H9 (cell line): ENCODE measurements around the gene GCNT1. TPM values are rescaled to one million over a fixed set of nuclear protein-coding genes. Genes with fewer than 3 reads are reported as not detected.

Experiments used
- DNase-seq: peaks from one replicate; pipeline ENCODE4 v3.0.0-alpha.2; 2017
- H2AFZ ChIP-seq: one replicate; pipeline ENCODE4 v1.6.1; 2013; ENCODE audit warnings: mild to moderate bottlenecking, low read length, control low read depth, moderate library complexity
- H2AK5ac ChIP-seq: 2 replicates; pipeline ENCODE4 v1.6.1; 2013; ENCODE audit warnings: low read length, control low read depth, mixed read lengths; ENCODE audit not compliant: insufficient read length
- H2BK120ac ChIP-seq: one replicate; pipeline ENCODE4 v1.6.1; 2013; ENCODE audit warnings: low read depth, mild to moderate bottlenecking, low read length, control low read depth, inconsistent platforms; ENCODE audit not compliant: poor library complexity, severe bottlenecking
- H2BK12ac ChIP-seq: 2 replicates; pipeline ENCODE4 v1.6.1; 2013; ENCODE audit warnings: low read length, control low read depth, mixed read lengths, low read depth; ENCODE audit not compliant: insufficient read length
- H2BK15ac ChIP-seq: 2 replicates; pipeline ENCODE4 v1.6.1; 2013; ENCODE audit warnings: low read depth, low read length, control low read depth
- H2BK20ac ChIP-seq: one replicate; pipeline ENCODE4 v1.6.1; 2013; ENCODE audit warnings: low read depth, mild to moderate bottlenecking, low read length, control low read depth, inconsistent platforms; ENCODE audit not compliant: poor library complexity, severe bottlenecking
- H2BK5ac ChIP-seq: 2 replicates; pipeline ENCODE4 v1.6.1; 2013; ENCODE audit warnings: low read length, control low read depth, mixed read lengths; ENCODE audit not compliant: insufficient read length
- H3K14ac ChIP-seq: 2 replicates; pipeline ENCODE4 v1.6.1; 2013; ENCODE audit warnings: low read length, control low read depth; ENCODE audit not compliant: insufficient read depth
- H3K18ac ChIP-seq: 2 replicates; pipeline ENCODE4 v1.6.1; 2013; ENCODE audit warnings: low read depth, mild to moderate bottlenecking, mixed read lengths, low read length, control low read depth; ENCODE audit not compliant: insufficient read length
- H3K23ac ChIP-seq: 2 replicates; pipeline ENCODE4 v1.6.1; 2013; ENCODE audit warnings: low read length, control low read depth, mixed read lengths, low read depth; ENCODE audit not compliant: insufficient read length
- H3K23me2 ChIP-seq: 2 replicates; pipeline ENCODE4 v1.6.1; 2013; ENCODE audit warnings: low read depth, mild to moderate bottlenecking, mixed read lengths, low read length, control low read depth; ENCODE audit not compliant: insufficient read length, poor library complexity, severe bottlenecking
- H3K27ac ChIP-seq: 2 replicates; pipeline ENCODE4 v1.5.1; 2013; ENCODE audit warnings: low read length, control low read depth, mixed read lengths, low read depth; ENCODE audit not compliant: insufficient read length
- H3K27me3 ChIP-seq: 2 replicates; pipeline ENCODE4 v1.6.1; 2013; ENCODE audit warnings: low read length, control low read depth, inconsistent platforms; ENCODE audit not compliant: insufficient read depth
- H3K4ac ChIP-seq: 2 replicates; pipeline ENCODE4 v1.6.1; 2013; ENCODE audit warnings: low read depth, mild to moderate bottlenecking, control low read depth, inconsistent platforms, low read length, moderate library complexity
- H3K4me1 ChIP-seq: 2 replicates; pipeline ENCODE4 v1.6.1; 2013; ENCODE audit warnings: low read length, control low read depth, inconsistent platforms; ENCODE audit not compliant: insufficient read depth
- H3K4me2 ChIP-seq: 2 replicates; pipeline ENCODE4 v1.6.1; 2013; ENCODE audit warnings: low read length, control low read depth, mixed read lengths; ENCODE audit not compliant: insufficient read length, insufficient read depth
- H3K56ac ChIP-seq: 2 replicates; pipeline ENCODE4 v1.6.1; 2013; ENCODE audit warnings: low read depth, mild to moderate bottlenecking, mixed read lengths, low read length, control low read depth; ENCODE audit not compliant: insufficient read length
- H3K79me1 ChIP-seq: 2 replicates; pipeline ENCODE4 v1.6.1; 2013; ENCODE audit warnings: low read depth, mild to moderate bottlenecking, moderate library complexity, low read length, control low read depth, inconsistent platforms; ENCODE audit not compliant: insufficient read depth, poor library complexity, severe bottlenecking
- H3K79me2 ChIP-seq: 2 replicates; pipeline ENCODE4 v1.6.1; 2013; ENCODE audit warnings: low read length, control low read depth, inconsistent platforms; ENCODE audit not compliant: insufficient read depth
- H3K9ac ChIP-seq: 2 replicates; pipeline ENCODE4 v1.6.1; 2013; ENCODE audit warnings: low read length, control low read depth, mixed read lengths; ENCODE audit not compliant: insufficient read length; ENCODE audit errors: extremely low read depth
- H3K9me3 ChIP-seq: one replicate; pipeline ENCODE4 v1.6.1; 2013; ENCODE audit warnings: low read depth, low read length, inconsistent platforms; ENCODE audit not compliant: control insufficient read depth
- H3T11ph ChIP-seq: one replicate; pipeline ENCODE4 v1.6.1; 2013; ENCODE audit warnings: mild to moderate bottlenecking, low read length, control low read depth, inconsistent platforms
- H4K20me1 ChIP-seq: one replicate; pipeline ENCODE4 v1.6.1; 2013; ENCODE audit not compliant: control insufficient read depth, insufficient read length, insufficient read depth
- H4K5ac ChIP-seq: 2 replicates; pipeline ENCODE4 v1.6.1; 2013; ENCODE audit warnings: low read depth, mild to moderate bottlenecking, mixed read lengths, low read length, control low read depth; ENCODE audit not compliant: insufficient read length
- H4K8ac ChIP-seq: replicated peaks from 2 replicates; pipeline ENCODE4 v1.6.1; 2013; ENCODE audit warnings: low read length, control low read depth, mixed read lengths, low read depth; ENCODE audit not compliant: insufficient read length
- H4K91ac ChIP-seq: 2 replicates; pipeline ENCODE4 v1.6.1; 2013; ENCODE audit warnings: low read depth, mild to moderate bottlenecking, moderate library complexity, mixed read lengths, low read length, control low read depth; ENCODE audit not compliant: insufficient read length
- H3K27ac Mint-ChIP-seq, 3 experiments: 2 replicates in 2 of 3; 3 replicates in 1 of 3; pipeline ENCODE4 v1.8.0; 2020 to 2021; ENCODE audit warnings: mixed read lengths in 3 of 3, mild to moderate bottlenecking in 1 of 3, moderate library complexity in 1 of 3
- H3K27me3 Mint-ChIP-seq: 2 replicates; pipeline ENCODE4 v1.8.0; 2021; ENCODE audit warnings: low read depth, mild to moderate bottlenecking, moderate library complexity, mixed read lengths
- H3K36me3 Mint-ChIP-seq, 3 experiments: 2 replicates in 2 of 3; 3 replicates in 1 of 3; pipeline ENCODE4 v1.8.0; 2020 to 2021; ENCODE audit warnings: low read depth in 3 of 3, mixed read lengths in 3 of 3; ENCODE audit not compliant: insufficient read depth in 1 of 3
- H3K4me1 Mint-ChIP-seq, 2 experiments: 2 replicates each; pipeline ENCODE4 v1.8.0; 2020; ENCODE audit warnings: mixed read lengths in 2 of 2
- H3K4me3 Mint-ChIP-seq, 2 experiments: 2 replicates in 1 of 2; 3 replicates in 1 of 2; pipeline ENCODE4 v1.8.0; 2020 to 2021; ENCODE audit warnings: mild to moderate bottlenecking in 2 of 2, mixed read lengths in 2 of 2, moderate library complexity in 1 of 2
- H3K9me3 Mint-ChIP-seq, 2 experiments: 2 replicates in 1 of 2; 3 replicates in 1 of 2; pipeline ENCODE4 v1.8.0; 2020; ENCODE audit warnings: mild to moderate bottlenecking in 2 of 2, mixed read lengths in 2 of 2, moderate library complexity in 1 of 2
- CTCF ChIP-seq: fragments of 200-600 bp; sonication (generic); conservative IDR thresholded peaks from 3 replicates; pipeline ENCODE4 v1.8.0; 2021; ENCODE audit warnings: antibody characterized with exemption, mild to moderate bottlenecking
- WGBS: extraction: QIAGEN DNeasy Blood & Tissue Kit; methylation state at CpG from one replicate; pipeline ENCODE4 v1.1.7; 2013; ENCODE audit warnings: missing lambda C conversion rate, low lambda C conversion rate, mixed read lengths; ENCODE audit not compliant: insufficient read length; ENCODE audit errors: extremely low coverage; 5-methylcytosine and 5-hydroxymethylcytosine counted together
- total RNA-seq: library from RNA; stranded (reverse); gene quantifications from 2 replicates; pipeline ENCODE4 v1.2.1, GENCODE V29; 2021

GCNT1 gene
- total RNA-seq, 1 experiment from 2014 or later = 35.6 TPM

GRCh38 chr9:76448501-76448900, 10.5 kb upstream of the GCNT1 start:
- Mint-ChIP-seq H3K36me3 (peaks cover 0 to 16% (median 2%) of the 10 kb centered on the region in 3 experiments; a peak in 3 of 7 replicates), H3K4me3 (no peak overlapping the region), H3K9me3 (peaks cover 12 to 20% of the 10 kb centered on the region in 2 experiments), H3K4me1 (peaks cover 30 to 38% of the 10 kb centered on the region in 2 experiments), H3K27ac (0 out of 7 replicates have a peak overlapping the region, but pooled peaks of 1 of the 3 experiments have one; percentile 18), H3K27me3 (no peaks in the 10 kb centered on the region)
- H3K9ac ChIP-seq = no peak overlapping the region
- no peak overlapping the region for H2AFZ ChIP-seq
- H2BK20ac ChIP-seq = no peak overlapping the region
- H3K4ac ChIP-seq = no peak overlapping the region
- H3K79me1 ChIP-seq = no peaks in the 10 kb centered on the region
- no peak overlapping the region for H3K14ac ChIP-seq
- H3K56ac ChIP-seq = no peak overlapping the region
- no peak overlapping the region for H4K8ac ChIP-seq
- H2AK5ac ChIP-seq = no peak overlapping the region
- H2BK120ac ChIP-seq = no peak overlapping the region
- H3K18ac ChIP-seq = no peak overlapping the region
- H3K23me2 ChIP-seq = no peaks in the 10 kb centered on the region
- H3K79me2 ChIP-seq = no peaks in the 10 kb centered on the region
- H3K9me3 ChIP-seq = no peaks in the 10 kb centered on the region
- no peaks in the 10 kb centered on the region for H3K27me3 ChIP-seq
- H4K20me1 ChIP-seq = no peaks in the 10 kb centered on the region
- H3K4me2 ChIP-seq = no peak overlapping the region
- no peak overlapping the region for H2BK5ac ChIP-seq
- H3K27ac ChIP-seq = no peak overlapping the region
- DNase-seq = no peak
- H2BK12ac ChIP-seq = no peak overlapping the region
- H3K4me1 ChIP-seq = peaks cover 3% of the 10 kb centered on the region; the same call in 1 of the 2 replicates
- no peak for TF ChIP-seq CTCF
- H3K23ac ChIP-seq = no peak overlapping the region
- WGBS = no CpG with 5 or more reads among the region's 2 CpGs
- H2BK15ac ChIP-seq = no peak overlapping the region
- no peak overlapping the region for H4K5ac ChIP-seq
- no peak overlapping the region for H3T11ph ChIP-seq
- no peak overlapping the region for H4K91ac ChIP-seq
